DND-41 (cell line): ENCODE results near the gene RAB40AL.
A peak's percentile ranks its signal among the peaks of the same experiment; 100 is the strongest.
"Not testable (repeated sequence)": the region's sequence is repeated elsewhere in the genome, so short reads cannot be mapped to it uniquely, and the experiment has no call there.

Source experiments
- ATAC-seq: fragments of 200-7000 bp; cut with Tn5 transposase; 3 replicates; pipeline ENCODE4 v1.9.1; 2021; ENCODE audit warnings: low read depth; ENCODE audit not compliant: insufficient read depth
- DNase-seq: peaks from one replicate; pipeline ENCODE4 v3.0.0-alpha.2; 2020
- H2AFZ ChIP-seq: 2 replicates; pipeline ENCODE4 v1.6.0; 2012; ENCODE audit warnings: low read depth, low read length
- H3K27ac ChIP-seq: 2 replicates; pipeline ENCODE4 v1.5.1; 2012; ENCODE audit warnings: low read length, inconsistent platforms
- H3K27me3 ChIP-seq: fragments of 200-600 bp; sonication (generic); 2 replicates; pipeline ENCODE4 v1.6.0; 2012; ENCODE audit warnings: low read length, mild to moderate bottlenecking, inconsistent platforms; ENCODE audit not compliant: insufficient read depth, poor library complexity
- H3K36me3 ChIP-seq: 2 replicates; pipeline ENCODE4 v1.5.1; 2012; ENCODE audit warnings: low read length, inconsistent platforms; ENCODE audit not compliant: insufficient read depth
- H3K4me1 ChIP-seq: 2 replicates; pipeline ENCODE4 v1.5.1; 2012; ENCODE audit warnings: mild to moderate bottlenecking, low read length; ENCODE audit not compliant: insufficient read depth
- H3K4me2 ChIP-seq: 2 replicates; pipeline ENCODE4 v1.6.0; 2012; ENCODE audit warnings: mild to moderate bottlenecking, moderate library complexity, low read length, inconsistent platforms; ENCODE audit not compliant: insufficient read depth
- H3K4me3 ChIP-seq, 2 experiments: fragments of 200-600 bp in 1 of 2; shearing (Covaris generic) in 1 of 2; 2 replicates each; pipeline ENCODE4 v1.5.1; 2012 to 2016; ENCODE audit warnings: inconsistent platforms in 2 of 2, low read length in 2 of 2, mild to moderate bottlenecking in 2 of 2, low read depth in 1 of 2, moderate library complexity in 1 of 2
- H3K79me2 ChIP-seq: 2 replicates; pipeline ENCODE4 v1.6.0; 2012; ENCODE audit warnings: low read length, inconsistent platforms; ENCODE audit not compliant: insufficient read depth
- H3K9ac ChIP-seq: 2 replicates; pipeline ENCODE4 v1.6.0; 2012; ENCODE audit warnings: low read depth, mild to moderate bottlenecking, inconsistent platforms, low read length, moderate library complexity
- H3K9me3 ChIP-seq: 2 replicates; pipeline ENCODE4 v1.5.1; 2012; ENCODE audit warnings: low read length, moderate library complexity, mild to moderate bottlenecking, inconsistent platforms; ENCODE audit not compliant: insufficient read depth, severe bottlenecking
- H4K20me1 ChIP-seq: 2 replicates; pipeline ENCODE4 v1.6.0; 2012; ENCODE audit warnings: low read length; ENCODE audit not compliant: insufficient read depth
- CTCF ChIP-seq: IDR thresholded peaks from 2 replicates; pipeline ENCODE4 v1.5.1; 2012; ENCODE audit warnings: borderline replicate concordance, low read length, moderate library complexity, mild to moderate bottlenecking; ENCODE audit not compliant: poor library complexity, severe bottlenecking; ENCODE audit errors: extremely low read depth
- EZH2 ChIP-seq: IDR thresholded peaks from 3 replicates; pipeline ENCODE4 v1.6.1; 2012; ENCODE audit warnings: borderline replicate concordance, low read depth, mild to moderate bottlenecking, moderate library complexity, low read length, inconsistent platforms; ENCODE audit not compliant: severe bottlenecking

Gene RAB40AL

GRCh38 chrX:102936972-102937371 lies at the start of gene RAB40AL:
Gene RAB40AL (plus strand): TSS chrX:102937272. CDS start chrX:102937319, 47 bp downstream.
- H3K27me3 ChIP-seq, H4K20me1 ChIP-seq, H3K9me3 ChIP-seq, ATAC-seq, H3K4me3 ChIP-seq, H3K4me1 ChIP-seq, H3K79me2 ChIP-seq, H3K27ac ChIP-seq, DNase-seq, H3K9ac ChIP-seq, H3K36me3 ChIP-seq, H3K4me2 ChIP-seq, H2AFZ ChIP-seq: not testable (repeated sequence)

GRCh38 chrX:102887687-102888086 lies 49.4 kb upstream of the RAB40AL start:
- Histone ChIP-seq H3K4me1 (no peaks in the 10 kb centered on the region), H3K4me2 (no peak overlapping the region), H3K27me3 (no peaks in the 10 kb centered on the region), H2AFZ (no peak overlapping the region), H3K9me3 (no peaks in the 10 kb centered on the region), H3K4me3 (no peak overlapping the region), H4K20me1 (no peaks in the 10 kb centered on the region), H3K36me3 (no peaks in the 10 kb centered on the region), H3K27ac (no peak overlapping the region), H3K9ac (no peak overlapping the region), H3K79me2 (no peaks in the 10 kb centered on the region)
- DNase-seq, result no peak
- ATAC-seq, result no peak
- no peak for TF ChIP-seq EZH2
- TF ChIP-seq CTCF, result no peak

GRCh38 chrX:102892103-102892502 lies 45.0 kb upstream of the RAB40AL start:
- no peak overlapping the region for H3K27ac ChIP-seq
- no peak overlapping the region for H2AFZ ChIP-seq
- no peaks in the 10 kb centered on the region for H3K79me2 ChIP-seq
- DNase-seq (no peak), ATAC-seq (no peak)
- no peak overlapping the region for H3K4me3 ChIP-seq
- no peaks in the 10 kb centered on the region for H3K27me3 ChIP-seq
- no peak overlapping the region for H3K4me2 ChIP-seq
- no peak overlapping the region for H3K9ac ChIP-seq
- TF ChIP-seq EZH2, result no peak
- no peak for TF ChIP-seq CTCF
- no peaks in the 10 kb centered on the region for H3K9me3 ChIP-seq
- H3K4me1 ChIP-seq, result no peaks in the 10 kb centered on the region
- no peaks in the 10 kb centered on the region for H3K36me3 ChIP-seq
- H4K20me1 ChIP-seq, result no peaks in the 10 kb centered on the region

- Histone ChIP-seq H3K4me3 (no peak overlapping the region), H3K4me1 (no peaks in the 10 kb centered on the region), H4K20me1 (no peaks in the 10 kb centered on the region), H3K9ac (no peak overlapping the region), H3K36me3 (peaks cover 3% of the 10 kb centered on the region; the same call in 1 of the 2 replicates), H3K27ac (no peak overlapping the region), H2AFZ (no peak overlapping the region), H3K4me2 (no peak overlapping the region), H3K79me2 (no peaks in the 10 kb centered on the region), H3K27me3 (no peaks in the 10 kb centered on the region), H3K9me3 (no peaks in the 10 kb centered on the region)
- TF ChIP-seq CTCF (peak; percentile 74), EZH2 (no peak)
- DNase-seq (peak; percentile 73), ATAC-seq (peak; percentile 91)
Measured at GRCh38 chrX:102899940-102900916, 36.8 kb upstream of the RAB40AL start.
